MM.1S (cell line): Measurements from ENCODE around the gene M6PR.

ENCODE experiments used
- DNase-seq: peaks from one replicate; pipeline ENCODE4 v3.0.0-alpha.2; 2015
- H2AFZ ChIP-seq: fragments of 300-600 bp; sonication (generic); 2 replicates; pipeline ENCODE4 v1.6.0; 2016; ENCODE audit warnings: antibody characterized with exemption, low read length
- H3F3A ChIP-seq: fragments of 300-600 bp; sonication (generic); 2 replicates; pipeline ENCODE4 v1.6.1; 2016; ENCODE audit warnings: mild to moderate bottlenecking, antibody characterized with exemption, low read length, moderate library complexity, mixed read lengths; ENCODE audit not compliant: insufficient read depth
- H3K27ac ChIP-seq: fragments of 300-600 bp; sonication (generic); 2 replicates; pipeline ENCODE4 v1.5.1; 2016; ENCODE audit warnings: mild to moderate bottlenecking, low read length
- H3K27me3 ChIP-seq: fragments of 300-600 bp; sonication (generic); replicated peaks from 2 replicates; pipeline ENCODE4 v1.6.0; 2016; ENCODE audit warnings: low read length; ENCODE audit not compliant: insufficient read depth
- H3K36me3 ChIP-seq: fragments of 300-600 bp; sonication (generic); replicated peaks from 2 replicates; pipeline ENCODE4 v1.6.1; 2016; ENCODE audit warnings: mild to moderate bottlenecking, low read length, mixed read lengths; ENCODE audit not compliant: insufficient read depth
- H3K4me1 ChIP-seq: fragments of 300-600 bp; sonication (generic); 2 replicates; pipeline ENCODE4 v1.6.1; 2016; ENCODE audit warnings: low read length, mixed read lengths
- H3K4me2 ChIP-seq: fragments of 300-600 bp; sonication (generic); 2 replicates; pipeline ENCODE4 v1.6.0; 2016; ENCODE audit warnings: low read depth, low read length
- H3K4me3 ChIP-seq: fragments of 300-600 bp; sonication (generic); 2 replicates; pipeline ENCODE4 v1.5.1; 2016; ENCODE audit warnings: low read length, mixed read lengths
- H3K79me2 ChIP-seq: fragments of 300-600 bp; sonication (generic); 2 replicates; pipeline ENCODE4 v1.6.1; 2016; ENCODE audit warnings: mixed run types, low read length, mixed read lengths
- H3K9ac ChIP-seq: fragments of 300-600 bp; sonication (generic); 2 replicates; pipeline ENCODE4 v1.6.1; 2016; ENCODE audit warnings: low read length, mixed read lengths
- H3K9me2 ChIP-seq: fragments of 300-600 bp; sonication (generic); replicated peaks from 2 replicates; pipeline ENCODE4 v1.6.1; 2016; ENCODE audit warnings: mild to moderate bottlenecking, low read length, mixed read lengths; ENCODE audit not compliant: insufficient read depth
- H3K9me3 ChIP-seq: fragments of 300-600 bp; sonication (generic); replicated peaks from 2 replicates; pipeline ENCODE4 v1.6.1; 2016; ENCODE audit warnings: mild to moderate bottlenecking, low read length, mixed read lengths; ENCODE audit not compliant: insufficient read depth
- H4K20me1 ChIP-seq: fragments of 300-600 bp; sonication (generic); 2 replicates; pipeline ENCODE4 v1.6.1; 2016; ENCODE audit warnings: mild to moderate bottlenecking, low read length, moderate library complexity, mixed read lengths; ENCODE audit not compliant: insufficient read depth
- EZH2 ChIP-seq: fragments of 300-600 bp; sonication (generic); optimal IDR thresholded peaks from 2 replicates; pipeline ENCODE3; 2017; ENCODE audit warnings: low read depth, mild to moderate bottlenecking, antibody characterized with exemption, low read length, mixed read lengths
- EZH2phosphoT487 ChIP-seq: fragments of 300-600 bp; sonication (generic); IDR thresholded peaks from 2 replicates; pipeline ENCODE4 v1.6.1; 2018; ENCODE audit warnings: antibody characterized with exemption, low read length
- TF ChIP-seq, protein P1 (sequence below): fragments of 300-600 bp; sonication (generic); IDR thresholded peaks from 2 replicates; pipeline ENCODE4 v1.5.1; 2016; ENCODE audit warnings: antibody characterized with exemption, low read length, mixed read lengths

Gene M6PR

DNA sequence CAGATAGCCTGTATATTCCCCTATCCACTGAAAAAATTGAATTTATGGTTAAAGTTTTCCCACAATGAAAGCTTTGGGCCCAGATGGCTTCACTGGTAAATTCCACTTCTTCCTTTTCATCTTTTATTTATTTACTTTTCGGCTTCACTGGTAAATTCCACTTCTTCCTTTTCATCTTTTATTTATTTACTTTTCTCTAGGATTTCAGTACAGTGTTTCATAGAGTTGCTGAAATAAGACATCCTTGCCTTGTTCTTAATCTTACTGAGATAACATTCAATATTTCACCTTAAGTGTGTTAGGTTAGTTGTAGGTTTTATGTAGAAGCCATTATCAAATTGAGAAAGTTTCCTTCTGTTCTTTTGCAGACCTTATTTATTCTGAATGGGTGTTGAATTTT lies 21.0 kb upstream of the M6PR start:
- Histone ChIP-seq H3K4me3 (no peak overlapping the region), H3K4me1 (no peaks in the 10 kb centered on the region), H3K79me2 (no peaks in the 10 kb centered on the region), H3K9me3 (no peaks in the 10 kb centered on the region), H3K9me2 (no peaks in the 10 kb centered on the region), H3K9ac (no peak overlapping the region), H3K36me3 (no peaks in the 10 kb centered on the region), H3K27ac (no peak overlapping the region), H4K20me1 (no peaks in the 10 kb centered on the region), H3K4me2 (no peak overlapping the region), H2AFZ (no peak overlapping the region), H3K27me3 (no peaks in the 10 kb centered on the region), H3F3A (no peaks in the 10 kb centered on the region)
- TF ChIP-seq, protein P1, sequence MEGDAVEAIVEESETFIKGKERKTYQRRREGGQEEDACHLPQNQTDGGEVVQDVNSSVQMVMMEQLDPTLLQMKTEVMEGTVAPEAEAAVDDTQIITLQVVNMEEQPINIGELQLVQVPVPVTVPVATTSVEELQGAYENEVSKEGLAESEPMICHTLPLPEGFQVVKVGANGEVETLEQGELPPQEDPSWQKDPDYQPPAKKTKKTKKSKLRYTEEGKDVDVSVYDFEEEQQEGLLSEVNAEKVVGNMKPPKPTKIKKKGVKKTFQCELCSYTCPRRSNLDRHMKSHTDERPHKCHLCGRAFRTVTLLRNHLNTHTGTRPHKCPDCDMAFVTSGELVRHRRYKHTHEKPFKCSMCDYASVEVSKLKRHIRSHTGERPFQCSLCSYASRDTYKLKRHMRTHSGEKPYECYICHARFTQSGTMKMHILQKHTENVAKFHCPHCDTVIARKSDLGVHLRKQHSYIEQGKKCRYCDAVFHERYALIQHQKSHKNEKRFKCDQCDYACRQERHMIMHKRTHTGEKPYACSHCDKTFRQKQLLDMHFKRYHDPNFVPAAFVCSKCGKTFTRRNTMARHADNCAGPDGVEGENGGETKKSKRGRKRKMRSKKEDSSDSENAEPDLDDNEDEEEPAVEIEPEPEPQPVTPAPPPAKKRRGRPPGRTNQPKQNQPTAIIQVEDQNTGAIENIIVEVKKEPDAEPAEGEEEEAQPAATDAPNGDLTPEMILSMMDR, result no peak
- no peak for TF ChIP-seq EZH2
- no peak for TF ChIP-seq EZH2phosphoT487
- no peak for DNase-seq

DNA sequence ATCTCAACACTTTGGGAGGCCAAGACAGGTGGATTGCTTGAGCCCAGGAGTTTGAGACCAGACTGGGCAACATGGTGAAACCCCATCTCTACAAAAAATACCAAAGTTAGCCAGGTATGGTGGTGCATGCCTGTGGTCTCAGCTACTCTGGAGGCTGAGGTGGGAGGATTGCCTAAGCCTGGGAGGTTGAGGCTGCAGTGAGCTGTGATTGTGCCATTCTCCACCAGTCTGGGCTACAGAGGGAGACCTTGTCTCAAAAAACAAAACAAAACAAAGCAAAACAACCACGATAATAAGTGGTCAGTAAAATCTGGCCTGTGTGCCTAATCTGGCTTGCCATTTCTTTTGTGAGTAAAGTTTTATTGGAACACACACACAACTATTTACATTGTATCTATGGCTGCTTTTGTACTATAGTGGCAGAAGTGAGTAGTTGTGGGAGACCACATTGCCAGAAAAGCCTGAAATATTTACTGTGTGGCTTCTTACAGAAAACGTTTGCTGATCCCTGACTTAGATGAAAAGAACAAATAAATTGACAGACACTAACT lies 20.5 kb upstream of the M6PR start:
- H3K27ac ChIP-seq, result no peak overlapping the region
- H3K9me2 ChIP-seq, result no peaks in the 10 kb centered on the region
- no peaks in the 10 kb centered on the region for H3K79me2 ChIP-seq
- H3F3A ChIP-seq, result no peaks in the 10 kb centered on the region
- TF ChIP-seq, protein P1, result no peak
- no peak for TF ChIP-seq EZH2
- TF ChIP-seq EZH2phosphoT487, result no peak
- no peaks in the 10 kb centered on the region for H4K20me1 ChIP-seq
- no peak overlapping the region for H3K4me3 ChIP-seq
- H3K27me3 ChIP-seq, result no peaks in the 10 kb centered on the region
- no peak overlapping the region for H2AFZ ChIP-seq
- H3K4me2 ChIP-seq, result no peak overlapping the region
- no peaks in the 10 kb centered on the region for H3K4me1 ChIP-seq
- no peaks in the 10 kb centered on the region for H3K36me3 ChIP-seq
- H3K9me3 ChIP-seq, result no peaks in the 10 kb centered on the region
- DNase-seq, result no peak
- no peak overlapping the region for H3K9ac ChIP-seq

DNA sequence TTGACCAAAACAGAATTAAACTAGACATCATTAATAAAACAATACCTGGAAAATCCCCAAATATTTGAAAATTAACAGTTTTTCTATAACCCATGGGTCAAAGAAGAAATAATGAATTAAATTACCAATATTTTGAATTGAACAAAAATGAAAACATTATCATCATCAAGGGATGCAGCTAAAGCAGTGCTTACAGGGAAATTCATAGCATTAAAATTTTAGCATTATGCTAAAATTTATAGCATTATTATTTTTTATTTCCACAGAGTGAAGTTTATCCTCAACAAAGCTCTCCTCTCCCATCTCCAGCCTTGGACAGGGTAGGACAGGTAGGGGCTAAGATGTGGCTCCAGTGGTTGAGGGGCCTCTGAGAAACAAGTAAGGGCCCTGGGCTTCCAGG lies 19.3 kb upstream of the M6PR start:
- H3K36me3 ChIP-seq, result no peaks in the 10 kb centered on the region
- TF ChIP-seq EZH2, result no peak
- TF ChIP-seq, protein P1, result no peak
- no peak for TF ChIP-seq EZH2phosphoT487

More for the DNA sequence above, 19.3 kb upstream of the M6PR start:
- Histone ChIP-seq H3K9me2 (no peaks in the 10 kb centered on the region), H3K4me1 (no peaks in the 10 kb centered on the region), H3F3A (no peaks in the 10 kb centered on the region), H3K4me3 (no peak overlapping the region), H3K27me3 (no peaks in the 10 kb centered on the region), H2AFZ (no peak overlapping the region), H4K20me1 (no peaks in the 10 kb centered on the region), H3K9ac (no peak overlapping the region), H3K27ac (no peak overlapping the region), H3K79me2 (no peaks in the 10 kb centered on the region), H3K9me3 (no peaks in the 10 kb centered on the region), H3K4me2 (no peak overlapping the region)
- DNase-seq, result no peak
